ENCODE results near the gene CD93. TPM values are rescaled to one million over a fixed set of nuclear protein-coding genes. Genes with fewer than 3 reads are reported as not detected.
A peak's percentile ranks its signal among the peaks of the same experiment; 100 is the strongest.

Gene CD93
- total RNA-seq, 1 experiment from 2014 or later = not detected

DNA sequence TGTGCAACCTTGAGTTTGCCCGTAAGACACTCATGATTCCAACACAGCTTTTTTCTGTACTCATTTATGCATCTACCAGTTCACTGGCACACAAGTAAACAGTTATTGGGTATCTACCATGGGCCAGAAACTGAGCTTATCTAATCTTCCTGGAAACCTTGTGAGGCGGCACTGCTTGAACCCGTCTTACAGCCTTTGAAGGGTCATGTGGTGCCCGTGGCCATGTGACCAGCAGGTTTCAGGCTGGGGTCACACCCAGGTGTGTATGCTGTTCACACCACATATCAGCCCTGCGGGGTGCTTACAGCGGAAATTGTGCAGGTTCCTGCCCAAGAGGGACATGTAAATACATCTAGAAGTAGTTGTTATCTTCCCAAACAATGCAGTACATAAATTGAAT lies 42.7 kb downstream of the CD93 start:
- no peaks in the 10 kb centered on the region for H3K9me3 ChIP-seq (ENCODE audit: low read length)
- H3F3A ChIP-seq (ENCODE audit: low read length, unreplicated experiment) = no peaks in the 10 kb centered on the region
- no peaks in the 10 kb centered on the region for H3K9me2 ChIP-seq (replicated peaks; ENCODE audit: low read length)
- H3K4me2 ChIP-seq (ENCODE audit: low read length) = no peak overlapping the region
- peaks cover 12% of the 10 kb centered on the region for H3K4me1 ChIP-seq (ENCODE audit: insufficient read depth, low read length)
- ATAC-seq (no peak), DNase-seq (no peak)
- POLR2A ChIA-PET (ENCODE audit: unreplicated experiment) = no interaction called here
- no peak overlapping the region for H3K9ac ChIP-seq (ENCODE audit: low read length)
- H2AFZ ChIP-seq (ENCODE audit: low read length) = no peak overlapping the region
- H3K27ac ChIP-seq (ENCODE audit: low read length) = no peak overlapping the region
- H3K27me3 ChIP-seq (ENCODE audit: low read length) = peaks cover 22% of the 10 kb centered on the region
- BruUV-seq (replicated peaks) = no TSS peak
- TF ChIP-seq, protein P1, sequence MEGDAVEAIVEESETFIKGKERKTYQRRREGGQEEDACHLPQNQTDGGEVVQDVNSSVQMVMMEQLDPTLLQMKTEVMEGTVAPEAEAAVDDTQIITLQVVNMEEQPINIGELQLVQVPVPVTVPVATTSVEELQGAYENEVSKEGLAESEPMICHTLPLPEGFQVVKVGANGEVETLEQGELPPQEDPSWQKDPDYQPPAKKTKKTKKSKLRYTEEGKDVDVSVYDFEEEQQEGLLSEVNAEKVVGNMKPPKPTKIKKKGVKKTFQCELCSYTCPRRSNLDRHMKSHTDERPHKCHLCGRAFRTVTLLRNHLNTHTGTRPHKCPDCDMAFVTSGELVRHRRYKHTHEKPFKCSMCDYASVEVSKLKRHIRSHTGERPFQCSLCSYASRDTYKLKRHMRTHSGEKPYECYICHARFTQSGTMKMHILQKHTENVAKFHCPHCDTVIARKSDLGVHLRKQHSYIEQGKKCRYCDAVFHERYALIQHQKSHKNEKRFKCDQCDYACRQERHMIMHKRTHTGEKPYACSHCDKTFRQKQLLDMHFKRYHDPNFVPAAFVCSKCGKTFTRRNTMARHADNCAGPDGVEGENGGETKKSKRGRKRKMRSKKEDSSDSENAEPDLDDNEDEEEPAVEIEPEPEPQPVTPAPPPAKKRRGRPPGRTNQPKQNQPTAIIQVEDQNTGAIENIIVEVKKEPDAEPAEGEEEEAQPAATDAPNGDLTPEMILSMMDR (conservative IDR thresholded peaks at IDR 0.05; ENCODE audit: low read depth, low read length) = no peak
- TF ChIP-seq EZH2 (IDR thresholded peaks at IDR 0.05; ENCODE audit: low read length, unreplicated experiment) (no peak), EZH2phosphoT487 (IDR thresholded peaks at IDR 0.05; ENCODE audit: borderline replicate concordance, low read length) (no peak)
- H3K4me3 ChIP-seq (ENCODE audit: low read length) = no peak overlapping the region
- no peaks in the 10 kb centered on the region for H4K20me1 ChIP-seq (ENCODE audit: low read length)
- CTCF ChIA-PET = no interaction called here
- no peaks in the 10 kb centered on the region for H3K36me3 ChIP-seq (ENCODE audit: low read depth, low read length)
- intact Hi-C loops (cut with micrococcal nuclease) = no loop called here
- H3K79me2 ChIP-seq (ENCODE audit: low read length) = no peaks in the 10 kb centered on the region

DNA sequence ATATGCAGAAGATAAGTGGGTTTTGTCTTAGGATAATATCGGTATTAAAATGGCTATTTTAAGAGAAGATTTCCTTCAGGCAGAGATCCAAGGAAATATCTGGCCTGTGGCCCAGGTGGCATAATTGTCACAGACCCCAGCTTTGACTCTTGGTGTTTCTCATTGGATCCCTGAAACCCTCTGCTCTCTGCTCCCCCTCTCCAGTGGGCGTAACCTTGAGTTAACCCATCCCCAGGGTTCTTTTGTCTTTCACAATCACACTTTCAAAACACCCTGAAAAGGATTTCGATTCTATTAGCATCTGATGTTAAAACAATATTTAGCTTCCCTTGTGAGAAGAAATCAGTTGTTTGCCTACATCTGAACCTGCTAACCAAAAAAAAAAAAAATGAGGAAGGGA lies 43.9 kb downstream of the CD93 start:
- TF ChIP-seq, protein P1 (conservative IDR thresholded peaks at IDR 0.05; ENCODE audit: low read depth, low read length) = no peak
- TF ChIP-seq EZH2 (IDR thresholded peaks at IDR 0.05; ENCODE audit: low read length, unreplicated experiment) = no peak
- no peak for TF ChIP-seq EZH2phosphoT487 (IDR thresholded peaks at IDR 0.05; ENCODE audit: borderline replicate concordance, low read length)
- no peak for ATAC-seq

DNA sequence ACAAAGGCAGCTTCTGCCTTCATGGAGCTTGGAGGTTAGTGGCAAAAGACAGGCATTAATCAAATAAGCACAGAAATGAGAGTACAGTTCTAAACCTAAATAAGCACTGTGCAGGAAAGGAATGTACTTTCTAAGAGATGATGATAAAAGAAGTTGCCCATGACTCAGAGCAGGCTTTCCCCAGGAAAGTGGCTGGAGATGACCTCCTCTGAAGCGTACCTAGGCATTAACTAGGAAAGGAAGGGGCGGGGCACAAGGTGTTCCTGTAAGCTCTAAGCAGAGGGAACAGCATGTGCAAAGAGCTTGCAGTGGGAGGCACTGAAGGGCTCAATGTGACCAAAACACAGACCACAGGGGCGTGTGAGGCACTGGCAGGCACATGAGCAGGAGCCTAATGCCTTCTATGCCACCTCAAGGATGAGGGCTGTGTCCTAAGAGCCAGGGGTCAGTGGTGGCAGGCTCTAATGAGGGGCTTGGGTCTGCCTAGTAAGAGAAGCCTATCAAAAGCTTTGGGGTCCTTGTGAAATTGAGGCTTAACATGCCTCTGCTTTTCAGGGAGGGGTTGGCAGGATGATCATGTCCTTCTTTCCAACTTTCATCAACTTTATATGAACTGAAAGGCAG lies 46.1 kb downstream of the CD93 start:
- no peaks in the 10 kb centered on the region for H3K4me1 ChIP-seq (ENCODE audit: insufficient read depth, low read length)
- no peak overlapping the region for H3K9ac ChIP-seq (ENCODE audit: low read length)
- TF ChIP-seq EZH2phosphoT487 (IDR thresholded peaks at IDR 0.05; ENCODE audit: borderline replicate concordance, low read length) (no peak), EZH2 (IDR thresholded peaks at IDR 0.05; ENCODE audit: low read length, unreplicated experiment) (no peak)
- TF ChIP-seq, protein P1 (conservative IDR thresholded peaks at IDR 0.05; ENCODE audit: low read depth, low read length) = no peak
- H4K20me1 ChIP-seq (ENCODE audit: low read length) = no peaks in the 10 kb centered on the region
- no peak overlapping the region for H3K27ac ChIP-seq (ENCODE audit: low read length)
- DNase-seq (peak; percentile 23), ATAC-seq (no peak)
- intact Hi-C loops (cut with micrococcal nuclease) = no loop called here
- H3K4me2 ChIP-seq (ENCODE audit: low read length) = no peak overlapping the region
- no peaks in the 10 kb centered on the region for H3K36me3 ChIP-seq (ENCODE audit: low read depth, low read length)
- POLR2A ChIA-PET (ENCODE audit: unreplicated experiment) = no interaction called here
- H3K79me2 ChIP-seq (ENCODE audit: low read length) = no peaks in the 10 kb centered on the region
- no peak overlapping the region for H3K4me3 ChIP-seq (ENCODE audit: low read length)
- BruUV-seq (replicated peaks) = no TSS peak
- no peaks in the 10 kb centered on the region for H3K9me2 ChIP-seq (replicated peaks; ENCODE audit: low read length)
- CTCF ChIA-PET = no interaction called here
- peaks cover 28% of the 10 kb centered on the region for H3K27me3 ChIP-seq (ENCODE audit: low read length)
- H2AFZ ChIP-seq (ENCODE audit: low read length) = no peak overlapping the region
- no peaks in the 10 kb centered on the region for H3K9me3 ChIP-seq (ENCODE audit: low read length)
- H3F3A ChIP-seq (ENCODE audit: low read length, unreplicated experiment) = no peaks in the 10 kb centered on the region

More for the DNA sequence above, 43.9 kb downstream of the CD93 start:
- Histone ChIP-seq H3K27me3 (ENCODE audit: low read length) (peaks cover 28% of the 10 kb centered on the region), H2AFZ (ENCODE audit: low read length) (no peak overlapping the region), H3K4me2 (ENCODE audit: low read length) (no peak overlapping the region), H3K4me3 (ENCODE audit: low read length) (no peak overlapping the region), H3K4me1 (ENCODE audit: insufficient read depth, low read length) (peaks cover 12% of the 10 kb centered on the region), H3K36me3 (ENCODE audit: low read depth, low read length) (no peaks in the 10 kb centered on the region), H3K27ac (ENCODE audit: low read length) (no peak overlapping the region), H3F3A (ENCODE audit: low read length, unreplicated experiment) (no peaks in the 10 kb centered on the region), H3K9me2 (replicated peaks; ENCODE audit: low read length) (no peaks in the 10 kb centered on the region), H3K79me2 (ENCODE audit: low read length) (no peaks in the 10 kb centered on the region), H3K9ac (ENCODE audit: low read length) (no peak overlapping the region), H3K9me3 (ENCODE audit: low read length) (no peaks in the 10 kb centered on the region), H4K20me1 (ENCODE audit: low read length) (no peaks in the 10 kb centered on the region)
- ChIA-PET CTCF (no interaction called here), POLR2A (ENCODE audit: unreplicated experiment) (no interaction called here)
- BruUV-seq (replicated peaks) = no TSS peak
- intact Hi-C loops (cut with micrococcal nuclease) = no loop called here
- DNase-seq = no peak
